ENCODE measurements around the gene SH2D6.
"Not testable (repeated sequence)": the region's sequence is repeated elsewhere in the genome, so short reads cannot be mapped to it uniquely, and the experiment has no call there.

Gene SH2D6

GRCh38 chr2:85470850-85471800, 52.6 kb downstream of the SH2D6 start:
- DNase-seq (ENCODE audit: low read depth): no peak

GRCh38 chr2:85472261-85472660, 53.7 kb downstream of the SH2D6 start:
- no peak for DNase-seq (ENCODE audit: low read depth)

GRCh38 chr2:85475799-85476490, 57.4 kb downstream of the SH2D6 start:
- DNase-seq (ENCODE audit: low read depth): no peak

- DNase-seq (ENCODE audit: low read depth): no peak
Measured at GRCh38 chr2:85476624-85477023, 58.1 kb downstream of the SH2D6 start.

DNA sequence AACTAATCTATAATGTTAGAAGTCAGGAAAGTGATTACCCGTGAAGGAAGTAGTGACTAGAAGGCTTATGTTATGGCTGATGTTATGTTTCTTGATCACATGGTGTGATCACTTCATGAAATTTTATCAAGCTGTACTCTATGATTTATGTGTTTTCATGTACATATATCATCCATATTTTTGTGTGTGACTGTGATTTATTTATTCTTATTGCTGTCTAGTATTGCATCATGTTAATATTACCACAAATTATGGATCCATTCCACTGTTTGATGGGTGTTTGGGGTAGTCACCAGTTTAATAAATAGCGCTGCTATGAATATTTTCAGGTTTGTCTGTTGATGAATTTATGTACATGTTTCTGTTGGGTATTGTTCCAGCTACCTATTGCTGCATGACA, 59.4 kb downstream of the SH2D6 start:
- no peak for DNase-seq (ENCODE audit: low read depth)

DNA sequence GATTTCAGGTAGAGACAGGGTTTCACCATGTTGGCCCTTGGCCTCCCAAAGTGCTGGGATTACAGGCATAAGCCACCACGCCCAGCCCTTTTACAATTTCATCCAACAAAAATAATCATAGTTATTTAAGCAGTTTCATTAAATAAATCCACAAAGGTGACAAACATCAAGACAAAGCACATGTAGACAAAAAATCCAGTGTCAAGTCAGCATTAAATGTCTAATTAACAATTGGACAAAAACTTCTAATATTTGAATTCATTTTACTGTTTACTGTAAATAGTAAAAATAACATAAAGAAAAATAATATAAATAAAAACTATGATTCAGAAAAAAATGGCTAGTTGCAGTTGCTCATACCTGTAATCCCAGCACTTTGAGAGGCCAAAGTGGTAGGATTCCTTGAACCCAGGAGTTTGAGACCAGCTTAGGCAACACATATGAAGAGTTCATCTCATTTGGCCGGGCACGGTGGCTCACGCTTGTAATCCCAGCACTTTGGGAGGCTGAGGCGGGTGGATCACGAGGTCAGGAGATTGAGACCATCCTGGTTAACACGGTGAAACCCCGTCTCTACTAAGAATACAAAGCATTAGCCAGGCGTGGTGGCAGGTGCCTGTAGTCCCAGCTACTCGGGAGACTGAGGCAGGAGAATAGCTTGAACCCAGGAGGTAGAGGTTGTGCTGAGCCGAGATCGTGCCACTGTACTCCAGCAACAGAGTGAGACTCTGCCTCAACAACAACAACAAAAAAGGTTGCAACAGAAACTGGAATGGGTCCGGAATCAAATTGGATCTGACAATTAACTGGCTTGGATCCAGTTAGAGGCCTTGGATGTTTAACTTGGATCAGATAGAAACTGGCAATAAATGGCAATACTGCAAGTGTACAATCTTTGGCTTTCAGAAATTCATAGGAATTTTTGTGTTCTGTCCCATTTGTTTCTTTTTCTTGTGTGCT, 63.6 kb downstream of the SH2D6 start:
- DNase-seq (ENCODE audit: low read depth): no peak

DNA sequence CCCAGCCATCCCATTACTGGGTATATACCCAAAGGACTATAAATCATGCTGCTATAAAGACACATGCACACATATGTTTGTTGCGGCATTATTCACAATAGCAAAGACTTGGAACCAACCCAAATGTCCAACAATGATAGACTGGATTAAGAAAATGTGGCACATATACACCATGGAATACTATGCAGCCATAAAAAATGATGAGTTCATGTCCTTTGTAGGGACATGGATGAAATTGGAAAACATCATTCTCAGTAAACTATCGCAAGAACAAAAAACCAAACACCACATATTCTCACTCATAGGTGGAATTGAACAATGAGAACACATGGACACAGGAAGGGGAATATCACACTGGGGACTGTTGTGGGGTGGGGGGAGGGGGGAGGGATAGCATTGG, 66.1 kb downstream of the SH2D6 start:
- not testable (repeated sequence) for DNase-seq (ENCODE audit: low read depth)

- DNase-seq (ENCODE audit: low read depth): no peak
Measured at GRCh38 chr2:85485815-85486214, 67.3 kb downstream of the SH2D6 start.

All from activated T-cell treated with anti-CD3 and anti-CD28 coated beads for 24 hours (primary cell).